Activated T-cell treated with anti-CD3 and anti-CD28 coated beads, Interleukin-2, amount 50 U/mL, for 4 hours (primary cell): Measurements from ENCODE around the gene DAZL. TPM values are rescaled to one million over a fixed set of nuclear protein-coding genes. Genes with fewer than 3 reads are reported as not detected.

Experiments used
- ATAC-seq, 2 donors: fragments of 200-7000 bp; cut with Tn5 transposase; one replicate each; pipeline ENCODE4 v1.10.0; 2021
- DNase-seq: peaks from one replicate; pipeline ENCODE4 v3.0.0-alpha.2; 2020
- H3K27me3 Mint-ChIP-seq: one replicate; pipeline ENCODE4 v1.8.0; 2021; ENCODE audit warnings: low read depth, mixed read lengths
- H3K36me3 Mint-ChIP-seq: one replicate; pipeline ENCODE4 v1.8.0; 2022; ENCODE audit warnings: mixed read lengths; ENCODE audit not compliant: insufficient read depth
- H3K4me1 Mint-ChIP-seq: one replicate; pipeline ENCODE4 v1.8.0; 2021; ENCODE audit warnings: low read depth, mixed read lengths
- H3K4me3 Mint-ChIP-seq: one replicate; pipeline ENCODE4 v1.8.0; 2021; ENCODE audit warnings: mild to moderate bottlenecking, moderate library complexity, mixed read lengths
- H3K9me3 Mint-ChIP-seq: one replicate; pipeline ENCODE4 v1.8.0; 2021; ENCODE audit warnings: mixed read lengths
- total RNA-seq, 3 donors: library from RNA; stranded (reverse); gene quantifications; one replicate each; pipeline ENCODE4 v1.2.1, GENCODE V29; 2021

Gene DAZL
- total RNA-seq, 3 donors from 2014 or later = 0.08 TPM

DNA sequence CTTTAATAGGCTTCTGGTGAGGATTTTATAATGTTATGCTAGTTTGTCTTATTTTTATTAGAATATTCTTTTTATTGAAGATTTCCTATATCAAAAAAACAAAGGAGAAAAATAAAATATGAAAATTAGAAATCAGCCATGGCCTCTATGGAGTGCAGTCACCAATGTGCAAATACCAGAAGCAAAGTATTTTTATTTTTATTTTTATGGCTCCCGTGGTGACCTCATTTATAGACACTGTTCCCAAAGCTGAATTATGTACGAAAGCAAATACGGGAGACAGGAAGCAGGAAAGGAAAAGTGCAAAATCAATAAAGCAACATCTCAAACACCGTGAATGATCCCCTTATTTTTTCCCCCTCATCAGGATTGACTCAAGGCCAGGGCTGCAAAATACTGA, 35.1 kb downstream of the DAZL start:
- Mint-ChIP-seq H3K27me3 (peaks cover 18% of the 10 kb centered on the region), H3K4me3 (no peak overlapping the region), H3K36me3 (no peaks in the 10 kb centered on the region), H3K9me3 (no peaks in the 10 kb centered on the region), H3K4me1 (no peaks in the 10 kb centered on the region)
- ATAC-seq = no peak
- DNase-seq = no peak

DNA sequence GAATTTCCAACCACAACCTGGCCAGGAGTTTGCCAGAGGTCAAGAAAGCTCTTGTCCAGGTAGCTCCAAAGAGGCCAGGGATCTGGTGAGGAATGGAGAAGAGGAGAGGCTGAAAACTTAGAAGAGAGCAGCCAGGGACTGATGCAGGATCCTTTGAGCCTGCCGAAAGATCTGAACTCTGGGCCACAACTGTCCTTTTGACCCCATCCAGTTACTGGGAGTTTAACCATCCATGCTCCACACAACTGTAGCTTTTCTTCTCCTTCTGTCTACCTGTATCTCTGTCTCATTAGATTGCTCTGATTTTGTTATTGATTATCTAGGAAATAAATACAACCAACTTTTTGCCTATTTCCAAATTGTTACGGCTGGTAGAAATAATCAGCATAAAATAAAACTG, 36.7 kb downstream of the DAZL start:
- no peak for DNase-seq
- H3K36me3 Mint-ChIP-seq = no peaks in the 10 kb centered on the region
- no peak for ATAC-seq
- no peak overlapping the region for H3K4me3 Mint-ChIP-seq
- no peaks in the 10 kb centered on the region for H3K4me1 Mint-ChIP-seq
- H3K9me3 Mint-ChIP-seq = no peaks in the 10 kb centered on the region
- H3K27me3 Mint-ChIP-seq = peaks cover 14% of the 10 kb centered on the region

DNA sequence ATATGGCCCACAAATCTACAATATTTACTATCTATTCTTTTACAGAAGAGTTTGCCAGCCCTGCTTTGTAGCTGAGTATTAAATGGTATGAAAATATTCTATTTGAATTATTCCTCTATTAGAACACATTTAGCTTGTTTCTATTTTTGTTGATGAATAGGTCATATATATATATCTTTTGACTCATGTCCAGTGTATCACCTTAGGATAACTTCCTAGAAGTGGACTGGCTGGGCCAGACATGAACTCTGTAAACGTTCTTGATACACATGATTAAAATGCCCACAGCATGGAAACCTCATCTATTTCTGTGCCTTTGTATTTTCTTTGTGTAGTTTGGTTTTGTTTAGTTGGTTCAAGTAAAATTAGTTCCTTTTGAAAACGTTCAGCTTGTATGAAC, 37.1 kb downstream of the DAZL start:
- H3K4me3 Mint-ChIP-seq = no peak overlapping the region
- no peaks in the 10 kb centered on the region for H3K36me3 Mint-ChIP-seq
- peaks cover 14% of the 10 kb centered on the region for H3K27me3 Mint-ChIP-seq

DNA sequence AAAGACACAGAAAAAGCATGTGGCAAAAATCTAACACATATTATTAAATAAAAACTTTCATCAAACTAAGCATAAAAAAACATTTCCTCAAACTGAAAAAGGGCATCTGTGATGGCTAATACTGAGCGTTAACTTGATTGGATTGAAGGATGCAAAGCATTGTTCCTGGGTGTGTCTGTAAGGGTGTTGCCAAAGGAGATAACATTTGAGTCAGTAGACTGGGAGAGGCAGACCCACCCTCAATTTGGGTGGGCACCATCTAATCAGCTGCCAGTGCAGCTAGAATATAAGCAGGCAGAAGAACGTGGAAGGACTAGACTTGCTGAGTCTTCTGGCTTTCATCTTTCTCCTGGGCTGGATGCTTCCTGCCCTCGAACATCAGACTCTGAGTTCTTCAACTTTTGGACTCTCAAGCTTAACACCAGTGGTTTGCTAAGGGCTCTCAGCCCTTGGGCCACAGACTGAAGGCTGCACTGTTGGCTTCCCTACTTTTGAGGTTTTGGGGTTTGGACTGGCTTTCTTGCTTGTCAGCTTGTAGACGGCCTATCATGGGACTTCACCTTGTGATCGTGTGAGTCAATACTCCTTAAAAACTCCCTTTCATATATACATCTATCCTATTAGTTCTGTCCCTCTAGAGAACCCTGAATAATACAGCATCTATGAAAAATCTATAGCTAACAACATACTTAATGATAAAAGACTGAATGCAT, 45.4 kb downstream of the DAZL start:
- H3K27me3 Mint-ChIP-seq = peaks cover 5% of the 10 kb centered on the region
- ATAC-seq (no peak), DNase-seq (no peak)
- H3K4me3 Mint-ChIP-seq = no peak overlapping the region
- no peaks in the 10 kb centered on the region for H3K36me3 Mint-ChIP-seq
- H3K9me3 Mint-ChIP-seq = no peaks in the 10 kb centered on the region
- no peaks in the 10 kb centered on the region for H3K4me1 Mint-ChIP-seq

More for the DNA sequence above, 37.1 kb downstream of the DAZL start:
- DNase-seq = no peak
- H3K9me3 Mint-ChIP-seq = no peaks in the 10 kb centered on the region
- no peak for ATAC-seq
- no peaks in the 10 kb centered on the region for H3K4me1 Mint-ChIP-seq

DNA sequence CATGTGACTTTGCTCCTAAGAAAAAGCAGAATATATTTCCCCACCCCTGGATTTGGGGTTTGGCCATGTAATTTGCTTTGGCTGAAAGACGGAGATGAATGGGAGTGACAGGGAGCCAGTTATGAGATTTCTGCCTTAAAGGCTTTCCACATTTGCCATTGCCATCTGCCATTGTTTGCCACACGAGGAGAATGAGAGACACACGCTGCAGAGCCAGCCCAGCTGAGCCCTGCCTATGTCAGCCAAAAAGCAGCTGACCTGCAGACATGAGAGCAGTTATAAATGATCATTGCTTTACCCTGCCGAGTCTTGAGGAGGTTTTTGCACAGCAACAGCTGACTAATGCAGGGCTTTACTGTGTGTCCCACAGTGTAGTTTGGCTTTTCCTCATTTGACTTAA, 51.1 kb downstream of the DAZL start:
- ATAC-seq = no peak
- DNase-seq = no peak
- Mint-ChIP-seq H3K36me3 (no peaks in the 10 kb centered on the region), H3K9me3 (no peaks in the 10 kb centered on the region), H3K4me1 (peaks cover 8% of the 10 kb centered on the region), H3K27me3 (peaks cover 4% of the 10 kb centered on the region), H3K4me3 (no peak overlapping the region)

DNA sequence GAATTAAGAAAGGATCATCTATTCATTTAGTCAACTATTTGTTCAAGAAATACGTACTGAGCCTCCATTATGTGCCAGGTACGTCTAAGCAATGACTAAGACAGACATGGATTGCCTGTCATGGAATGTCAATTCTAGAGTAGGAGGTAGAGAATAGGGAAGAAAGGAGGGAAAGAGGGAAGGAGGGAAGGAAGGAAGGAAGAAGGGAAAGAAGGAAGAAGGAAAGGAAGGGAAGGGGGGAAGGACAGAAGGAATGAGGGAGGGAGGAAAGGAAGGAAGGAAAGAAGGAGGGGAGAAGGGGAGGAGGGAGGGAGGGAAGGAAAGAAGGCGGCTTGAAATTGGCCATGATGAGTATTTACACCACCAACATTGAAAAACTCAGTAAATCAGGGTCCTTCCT, 52.5 kb downstream of the DAZL start:
- no peak for ATAC-seq
- Mint-ChIP-seq H3K27me3 (peaks cover 2% of the 10 kb centered on the region), H3K36me3 (no peaks in the 10 kb centered on the region)

DNA sequence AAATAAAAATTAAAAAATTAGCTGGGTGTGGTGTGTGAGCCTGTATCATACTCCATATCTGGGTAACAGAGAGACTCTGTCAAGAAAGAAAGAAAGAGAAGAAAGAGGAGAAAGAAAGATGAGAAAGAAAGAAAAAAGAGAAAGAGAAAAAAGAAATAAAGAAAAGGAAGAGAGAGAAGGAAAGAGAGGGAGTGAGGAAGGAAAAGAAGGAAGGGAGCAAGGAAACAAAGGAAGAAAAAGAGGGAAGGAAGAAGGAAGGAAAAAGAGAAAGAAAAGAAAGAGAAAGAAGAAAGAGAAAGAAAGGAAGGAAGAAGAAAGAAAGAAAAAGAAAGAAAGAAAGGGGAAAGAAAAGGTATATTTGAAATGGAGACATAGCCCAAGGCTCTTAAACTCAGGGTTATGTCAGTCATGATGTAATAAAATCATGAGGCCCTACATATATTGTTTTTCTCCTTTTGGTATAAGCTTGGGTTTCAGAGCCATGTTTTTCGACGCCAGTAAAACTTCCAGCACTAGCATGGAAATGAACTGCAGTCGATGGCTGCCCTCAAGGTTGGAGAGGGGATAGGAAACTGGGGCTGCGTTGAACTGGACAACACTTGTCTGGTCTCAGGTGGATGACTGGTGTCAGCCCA, 53.8 kb downstream of the DAZL start:
- Mint-ChIP-seq H3K4me3 (no peak overlapping the region), H3K27me3 (peaks cover 2% of the 10 kb centered on the region), H3K9me3 (no peaks in the 10 kb centered on the region), H3K36me3 (no peaks in the 10 kb centered on the region), H3K4me1 (peaks cover 8% of the 10 kb centered on the region)
- DNase-seq = no peak
- peak in 1 of 2 donors; percentile 10 for ATAC-seq

More for the DNA sequence above, 52.5 kb downstream of the DAZL start:
- Mint-ChIP-seq H3K9me3 (no peaks in the 10 kb centered on the region), H3K4me3 (no peak overlapping the region), H3K4me1 (peaks cover 8% of the 10 kb centered on the region)
- no peak for DNase-seq

DNA sequence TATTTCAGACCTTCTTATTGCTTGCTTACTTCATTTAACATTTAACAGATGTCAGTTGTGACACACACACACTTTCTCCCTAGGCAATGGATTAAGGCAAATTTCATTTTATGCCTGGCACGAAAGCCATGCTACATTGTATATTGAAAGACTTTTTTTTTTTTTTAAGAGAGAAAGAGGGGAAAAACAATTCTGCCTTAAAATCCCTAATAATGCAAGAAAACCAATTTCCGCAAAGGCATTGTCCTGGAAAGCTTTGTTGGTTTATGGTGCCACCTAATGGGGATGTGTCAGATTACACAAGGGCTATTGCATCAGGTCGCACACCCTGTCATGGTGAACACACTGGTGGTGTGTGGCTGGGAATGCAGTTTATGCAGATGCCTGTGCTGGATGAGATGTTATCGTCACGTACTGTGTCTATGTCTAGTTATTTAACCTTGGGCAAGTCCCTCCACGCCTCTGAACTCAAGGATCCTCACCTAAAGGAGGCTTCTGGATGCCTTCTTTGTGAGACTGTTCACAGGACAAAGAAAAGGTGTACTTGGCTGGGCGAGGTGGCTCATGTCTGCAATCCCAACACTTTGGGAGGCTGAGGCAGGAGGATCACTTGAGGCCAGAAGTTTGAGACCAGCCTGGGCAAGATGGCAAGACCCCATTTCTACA, 54.4 kb downstream of the DAZL start:
- Mint-ChIP-seq H3K36me3 (no peaks in the 10 kb centered on the region), H3K4me1 (peaks cover 10% of the 10 kb centered on the region), H3K27me3 (peaks cover 2% of the 10 kb centered on the region), H3K4me3 (peak overlapping the region; percentile 39), H3K9me3 (no peaks in the 10 kb centered on the region)
- peak; percentile 70 for DNase-seq
- peak; percentile 99 to 100 for ATAC-seq

DNA sequence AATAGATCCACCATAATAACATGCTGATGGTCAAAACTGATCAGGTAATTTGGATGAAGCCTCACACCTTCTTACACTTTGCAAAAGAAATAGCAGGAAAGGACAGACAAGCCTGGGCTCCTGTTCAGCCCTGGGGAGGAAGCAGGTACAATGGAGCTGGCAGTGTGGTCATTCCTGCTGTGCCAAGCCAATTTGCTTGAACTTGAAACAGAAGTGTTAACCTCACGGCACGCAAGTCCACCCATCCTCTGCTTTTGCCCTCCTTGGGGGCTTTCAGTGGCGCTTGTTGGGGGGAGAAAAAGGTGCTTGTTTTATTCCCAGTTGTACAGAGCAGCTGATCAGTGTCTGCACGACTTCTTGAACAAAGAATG, 54.9 kb downstream of the DAZL start:
- peaks cover 10% of the 10 kb centered on the region for H3K4me1 Mint-ChIP-seq
- H3K36me3 Mint-ChIP-seq = no peaks in the 10 kb centered on the region
- H3K4me3 Mint-ChIP-seq = no peak overlapping the region
- no peaks in the 10 kb centered on the region for H3K9me3 Mint-ChIP-seq
- ATAC-seq (no peak), DNase-seq (no peak)
- peaks cover 2% of the 10 kb centered on the region for H3K27me3 Mint-ChIP-seq

DNA sequence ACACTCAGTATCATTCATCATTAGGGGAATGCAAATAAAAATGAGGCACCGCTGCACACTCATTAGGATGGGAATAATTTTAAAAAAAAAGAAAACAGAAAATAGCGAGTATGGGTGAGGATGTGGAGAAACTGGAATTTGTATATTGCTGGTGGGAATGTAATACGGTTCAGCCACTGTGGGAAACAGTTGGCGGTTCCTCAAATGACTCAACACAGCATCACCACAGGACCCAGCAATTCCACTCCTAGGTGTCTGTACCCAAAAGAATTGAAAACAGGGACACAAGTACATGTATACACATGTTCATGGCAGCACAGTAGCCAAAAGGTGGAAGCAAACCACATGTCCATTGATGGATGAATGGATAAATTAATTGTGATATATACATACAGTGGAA, 56.5 kb downstream of the DAZL start:
- no peak for ATAC-seq
- no peak overlapping the region for H3K4me3 Mint-ChIP-seq
- H3K9me3 Mint-ChIP-seq = no peaks in the 10 kb centered on the region
- no peak for DNase-seq
- H3K27me3 Mint-ChIP-seq = peaks cover under 1% of the 10 kb centered on the region
- H3K4me1 Mint-ChIP-seq = peaks cover 10% of the 10 kb centered on the region
- no peaks in the 10 kb centered on the region for H3K36me3 Mint-ChIP-seq

DNA sequence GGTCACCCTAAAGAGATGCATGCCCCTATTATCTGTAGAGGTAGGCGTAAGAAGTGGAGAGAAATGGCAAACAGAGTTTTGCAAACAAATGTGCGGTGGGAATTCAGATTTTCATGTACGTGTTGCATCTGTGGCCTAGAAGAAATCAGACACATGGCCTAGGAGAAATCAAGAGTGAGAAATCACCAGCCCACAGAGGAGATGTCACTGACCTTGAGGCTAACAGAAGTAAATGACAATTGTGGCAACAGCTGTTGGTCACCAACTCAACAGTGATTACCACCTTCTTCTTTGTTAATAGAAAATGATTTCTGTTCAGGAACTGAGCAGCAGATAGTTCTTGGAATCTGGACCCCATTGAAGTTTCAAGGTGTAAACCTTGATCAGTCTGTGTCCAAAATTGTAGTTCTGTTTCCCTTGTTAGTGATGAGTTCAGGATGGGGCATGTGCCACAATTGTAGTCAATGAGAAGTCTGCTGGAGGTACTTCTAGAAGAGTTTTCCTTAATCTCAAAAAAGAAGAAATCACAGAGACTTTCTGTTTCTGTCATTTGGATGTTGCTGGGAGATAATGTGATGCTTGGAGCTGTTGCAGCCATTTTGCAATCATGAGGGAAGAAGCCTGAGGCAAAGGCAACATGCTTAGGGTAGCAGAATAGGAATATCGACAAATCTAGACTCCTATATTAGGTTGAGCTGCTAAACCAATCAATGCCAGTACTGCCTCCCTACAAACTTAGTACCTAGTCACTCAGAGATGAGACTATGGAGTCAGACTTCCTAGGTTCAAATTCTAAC, 57.5 kb downstream of the DAZL start:
- ATAC-seq = no peak
- H3K27me3 Mint-ChIP-seq = no peaks in the 10 kb centered on the region
- no peaks in the 10 kb centered on the region for H3K36me3 Mint-ChIP-seq
- no peak for DNase-seq
- peaks cover 10% of the 10 kb centered on the region for H3K4me1 Mint-ChIP-seq
- H3K9me3 Mint-ChIP-seq = no peaks in the 10 kb centered on the region
- H3K4me3 Mint-ChIP-seq = no peak overlapping the region

DNA sequence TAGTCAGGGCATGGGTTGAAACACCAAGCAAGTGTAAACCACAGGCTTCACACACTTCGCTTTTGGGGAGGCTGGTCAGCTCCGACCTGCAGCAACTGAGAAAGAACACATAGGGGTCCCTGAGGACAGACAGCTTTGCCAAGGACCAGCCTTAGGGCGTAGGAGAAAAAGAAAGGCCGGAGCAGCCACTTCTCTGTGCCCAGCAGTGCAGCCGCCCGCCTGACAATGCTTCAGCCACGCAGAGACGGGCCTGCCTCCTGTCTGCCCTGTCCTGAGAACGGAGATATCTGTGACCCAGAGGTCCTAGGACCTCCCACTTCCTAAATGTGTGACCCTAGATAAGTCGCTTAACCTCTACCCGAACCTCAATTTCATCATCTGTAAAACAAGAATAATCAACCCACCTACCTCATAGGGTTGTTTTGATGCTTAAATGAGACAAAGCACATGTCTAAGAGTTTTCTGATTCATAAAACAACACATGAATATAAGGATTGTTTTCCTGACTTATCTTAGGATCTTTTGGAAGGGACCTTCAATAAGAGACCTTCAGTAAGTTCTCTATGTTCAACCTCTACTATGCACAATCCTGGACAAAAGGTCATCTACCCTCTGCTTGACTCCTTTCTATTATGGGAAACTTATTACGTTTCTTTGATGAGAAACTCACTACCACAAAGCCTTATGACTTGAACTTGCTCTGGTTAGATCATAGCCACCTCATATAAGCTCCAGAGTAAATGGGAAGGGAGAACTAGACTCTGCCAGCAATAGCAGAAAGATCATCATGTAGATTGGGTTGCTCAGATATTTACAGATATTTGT, 58.8 kb downstream of the DAZL start:
- no peak for DNase-seq
- Mint-ChIP-seq H3K4me3 (no peak overlapping the region), H3K27me3 (no peaks in the 10 kb centered on the region), H3K9me3 (no peaks in the 10 kb centered on the region), H3K36me3 (no peaks in the 10 kb centered on the region), H3K4me1 (peaks cover 10% of the 10 kb centered on the region)
- ATAC-seq = no peak

DNA sequence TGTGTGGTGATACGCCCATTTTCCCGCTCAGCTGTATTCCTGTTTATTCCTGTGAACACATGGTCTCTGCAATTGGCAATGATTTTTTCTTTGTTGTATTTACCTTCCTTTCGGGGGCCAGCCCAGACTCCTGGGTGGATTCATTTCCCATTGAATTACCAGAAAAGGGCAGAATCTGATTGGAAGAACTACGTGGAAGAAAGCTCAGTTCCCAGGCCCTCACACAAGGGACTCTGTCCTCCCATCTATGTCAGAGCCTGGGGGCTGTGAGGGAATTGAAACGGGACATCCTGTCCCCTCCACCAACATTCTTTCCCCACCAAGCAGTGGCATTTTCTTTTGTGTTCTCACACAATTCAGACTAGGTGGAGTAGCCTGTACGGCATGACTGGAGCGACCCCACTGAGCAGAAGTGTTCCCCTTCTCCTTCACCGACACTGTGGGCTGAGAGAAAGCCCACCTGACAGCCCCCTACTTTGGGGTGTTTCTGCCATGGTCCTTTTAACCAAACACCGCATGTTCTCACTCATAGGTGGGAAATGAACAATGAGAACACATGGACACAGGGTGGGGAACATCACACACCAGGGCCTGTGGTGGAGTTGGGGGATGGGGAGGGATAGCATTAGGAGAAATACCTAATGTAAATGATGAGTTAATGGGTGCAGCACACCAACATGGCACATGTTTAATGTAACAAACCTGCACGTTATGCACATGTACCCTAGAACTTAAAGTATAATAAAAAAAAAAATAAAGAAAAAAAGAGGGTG, 59.6 kb downstream of the DAZL start:
- H3K27me3 Mint-ChIP-seq = no peaks in the 10 kb centered on the region
- DNase-seq = no peak
- no peaks in the 10 kb centered on the region for H3K36me3 Mint-ChIP-seq
- ATAC-seq = no peak
- H3K9me3 Mint-ChIP-seq = no peaks in the 10 kb centered on the region
- peaks cover 4% of the 10 kb centered on the region for H3K4me1 Mint-ChIP-seq
- H3K4me3 Mint-ChIP-seq = no peak overlapping the region
